Chondrocyte (in vitro differentiated cells): ENCODE results near the gene GREB1L. TPM values are rescaled to one million over a fixed set of nuclear protein-coding genes. Genes with fewer than 3 reads are reported as not detected.

Source experiments
- DNase-seq: peaks from one replicate; pipeline ENCODE4 v3.0.0; 2021; ENCODE audit warnings: mixed read lengths, low spot score
- H3K27ac Mint-ChIP-seq: one replicate; pipeline ENCODE4 v1.8.0; 2021; ENCODE audit warnings: mild to moderate bottlenecking, moderate library complexity, mixed read lengths; ENCODE audit not compliant: unreplicated experiment
- H3K27me3 Mint-ChIP-seq: 2 replicates; pipeline ENCODE4 v1.8.0; 2021; ENCODE audit warnings: low read depth, mixed read lengths
- H3K36me3 Mint-ChIP-seq: 2 replicates; pipeline ENCODE4 v1.8.0; 2021; ENCODE audit warnings: low read depth, mixed read lengths
- H3K4me1 Mint-ChIP-seq: 2 replicates; pipeline ENCODE4 v1.8.0; 2021; ENCODE audit warnings: low read depth, mild to moderate bottlenecking, mixed read lengths
- H3K4me3 Mint-ChIP-seq: one replicate; pipeline ENCODE4 v1.8.0; 2021; ENCODE audit warnings: mild to moderate bottlenecking, moderate library complexity, mixed read lengths; ENCODE audit not compliant: unreplicated experiment
- H3K9me3 Mint-ChIP-seq: 2 replicates; pipeline ENCODE4 v1.8.0; 2021; ENCODE audit warnings: low read depth, mixed read lengths
- total RNA-seq: library from RNA; stranded (reverse); gene quantifications from 3 replicates; pipeline ENCODE4 v1.2.1, GENCODE V29; 2021
- TF ChIP-seq, protein P1 (sequence below): fragments of 200-600 bp; sonication (generic); IDR thresholded peaks from 2 replicates; pipeline ENCODE4 v1.5.0; 2021; ENCODE audit warnings: antibody characterized with exemption, mild to moderate bottlenecking, moderate library complexity

GREB1L gene
- total RNA-seq, 1 donor from 2014 or later = 2.4 TPM

DNA sequence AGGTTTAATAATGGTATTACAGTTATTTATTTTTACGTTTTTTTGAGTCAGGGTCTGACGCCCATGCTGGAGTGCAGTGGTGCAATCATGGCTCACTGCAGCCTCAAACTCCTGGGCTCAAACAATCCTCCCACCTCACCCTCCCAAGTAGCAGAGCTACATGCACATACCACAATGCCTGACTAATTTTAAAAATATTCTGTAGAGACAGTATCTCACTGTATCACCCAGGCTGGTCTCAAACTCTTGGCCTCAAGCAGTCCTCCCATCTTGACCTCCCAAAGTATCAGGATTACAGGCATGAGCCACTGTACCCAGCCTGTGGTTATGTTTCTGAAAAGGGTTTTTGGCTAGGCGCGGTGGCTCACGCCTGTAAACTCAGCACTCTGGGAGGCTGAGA lies 237.7 kb downstream of the GREB1L start:
- Mint-ChIP-seq H3K9me3 (no peaks in the 10 kb centered on the region), H3K36me3 (no peaks in the 10 kb centered on the region), H3K4me3 (no peak overlapping the region), H3K4me1 (peaks cover under 1% of the 10 kb centered on the region), H3K27me3 (no peaks in the 10 kb centered on the region), H3K27ac (no peak overlapping the region)
- DNase-seq = no peak
- TF ChIP-seq, protein P1, sequence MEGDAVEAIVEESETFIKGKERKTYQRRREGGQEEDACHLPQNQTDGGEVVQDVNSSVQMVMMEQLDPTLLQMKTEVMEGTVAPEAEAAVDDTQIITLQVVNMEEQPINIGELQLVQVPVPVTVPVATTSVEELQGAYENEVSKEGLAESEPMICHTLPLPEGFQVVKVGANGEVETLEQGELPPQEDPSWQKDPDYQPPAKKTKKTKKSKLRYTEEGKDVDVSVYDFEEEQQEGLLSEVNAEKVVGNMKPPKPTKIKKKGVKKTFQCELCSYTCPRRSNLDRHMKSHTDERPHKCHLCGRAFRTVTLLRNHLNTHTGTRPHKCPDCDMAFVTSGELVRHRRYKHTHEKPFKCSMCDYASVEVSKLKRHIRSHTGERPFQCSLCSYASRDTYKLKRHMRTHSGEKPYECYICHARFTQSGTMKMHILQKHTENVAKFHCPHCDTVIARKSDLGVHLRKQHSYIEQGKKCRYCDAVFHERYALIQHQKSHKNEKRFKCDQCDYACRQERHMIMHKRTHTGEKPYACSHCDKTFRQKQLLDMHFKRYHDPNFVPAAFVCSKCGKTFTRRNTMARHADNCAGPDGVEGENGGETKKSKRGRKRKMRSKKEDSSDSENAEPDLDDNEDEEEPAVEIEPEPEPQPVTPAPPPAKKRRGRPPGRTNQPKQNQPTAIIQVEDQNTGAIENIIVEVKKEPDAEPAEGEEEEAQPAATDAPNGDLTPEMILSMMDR = no peak

DNA sequence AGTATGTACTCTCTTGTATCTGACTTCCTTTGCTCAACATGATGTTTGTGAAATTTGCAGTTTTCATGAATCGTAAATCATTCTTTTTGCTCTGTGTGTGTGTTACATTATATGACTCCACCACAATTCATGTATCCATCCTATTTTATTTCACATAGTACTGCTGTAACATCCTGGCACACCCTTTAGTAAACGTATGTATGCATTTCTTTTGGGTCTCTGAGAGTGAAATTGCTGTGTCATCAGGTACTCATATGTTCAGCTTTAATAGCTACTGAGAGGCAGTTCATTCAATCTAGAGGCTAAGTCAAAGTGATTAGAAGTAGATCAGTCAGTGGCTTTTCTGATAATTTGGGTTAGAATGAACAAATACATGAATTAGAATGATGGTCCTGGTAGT lies 239.7 kb downstream of the GREB1L start:
- Mint-ChIP-seq H3K27me3 (no peaks in the 10 kb centered on the region), H3K9me3 (no peaks in the 10 kb centered on the region), H3K4me1 (peaks cover 10% of the 10 kb centered on the region), H3K27ac (no peak overlapping the region), H3K4me3 (no peak overlapping the region), H3K36me3 (no peaks in the 10 kb centered on the region)
- TF ChIP-seq, protein P1 = no peak
- DNase-seq = no peak

DNA sequence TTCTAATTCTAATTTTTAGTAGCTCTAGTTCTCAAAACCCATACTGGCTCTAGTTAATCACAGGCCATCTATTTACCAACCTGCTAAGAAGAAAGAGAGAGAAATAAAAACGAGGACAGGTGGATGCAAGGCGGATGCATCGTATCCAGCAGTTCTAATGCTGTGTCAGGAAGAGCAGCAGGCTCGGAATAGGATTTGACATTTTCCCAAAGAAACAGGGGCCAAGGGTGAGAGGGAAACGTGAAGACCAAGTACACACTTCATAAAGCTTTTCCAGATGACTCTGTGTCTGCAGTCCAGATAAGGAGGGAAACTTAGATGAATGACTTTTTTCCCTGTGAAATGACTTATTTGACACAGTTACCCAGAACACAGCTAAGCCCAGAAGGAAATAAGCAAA lies 241.0 kb downstream of the GREB1L start:
- Mint-ChIP-seq H3K4me3 (no peak overlapping the region), H3K9me3 (no peaks in the 10 kb centered on the region), H3K27me3 (no peaks in the 10 kb centered on the region), H3K4me1 (peaks cover 10% of the 10 kb centered on the region), H3K36me3 (no peaks in the 10 kb centered on the region), H3K27ac (no peak overlapping the region)
- TF ChIP-seq, protein P1 = no peak
- DNase-seq = no peak

DNA sequence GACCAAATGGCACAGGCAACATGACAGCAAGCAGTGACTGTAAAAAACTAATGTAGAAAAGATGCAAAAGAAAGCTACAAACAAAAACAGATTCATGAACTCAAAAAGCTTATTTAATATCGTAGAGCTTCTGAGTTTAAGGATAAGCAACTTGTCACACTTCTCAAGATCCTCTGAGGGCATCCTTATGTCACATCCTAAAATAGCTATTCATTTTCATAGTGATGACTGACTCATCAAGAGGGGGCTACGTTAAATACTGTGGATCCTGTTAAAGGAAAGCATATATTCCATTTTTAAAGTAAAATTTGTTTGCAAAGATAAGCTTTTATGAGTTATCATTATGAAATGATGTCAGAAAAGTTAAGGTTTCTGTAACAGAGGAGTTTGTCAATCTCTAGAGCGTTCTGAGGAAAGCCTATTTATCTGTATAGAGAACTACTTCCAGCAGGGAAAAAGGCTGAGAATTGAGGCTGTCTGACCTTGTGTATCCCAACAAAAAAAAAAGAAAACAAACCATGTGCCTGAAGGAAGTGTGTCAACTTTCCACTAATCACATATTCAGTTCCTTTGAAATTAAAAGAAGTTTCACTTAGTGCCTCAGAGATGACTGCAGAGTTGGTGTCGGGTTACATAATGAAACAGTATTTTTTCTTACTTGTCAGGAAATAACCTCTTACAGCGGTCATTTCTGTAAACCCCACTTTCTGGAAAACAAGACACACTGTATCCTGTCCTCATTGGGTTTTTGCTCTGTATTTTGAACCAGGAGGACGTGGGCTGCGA lies 243.0 kb downstream of the GREB1L start:
- Mint-ChIP-seq H3K9me3 (no peaks in the 10 kb centered on the region), H3K4me1 (peaks cover 10% of the 10 kb centered on the region), H3K4me3 (no peak overlapping the region), H3K36me3 (no peaks in the 10 kb centered on the region), H3K27me3 (no peaks in the 10 kb centered on the region), H3K27ac (peak overlapping the region; percentile 14)
- DNase-seq = no peak
- TF ChIP-seq, protein P1 = no peak

DNA sequence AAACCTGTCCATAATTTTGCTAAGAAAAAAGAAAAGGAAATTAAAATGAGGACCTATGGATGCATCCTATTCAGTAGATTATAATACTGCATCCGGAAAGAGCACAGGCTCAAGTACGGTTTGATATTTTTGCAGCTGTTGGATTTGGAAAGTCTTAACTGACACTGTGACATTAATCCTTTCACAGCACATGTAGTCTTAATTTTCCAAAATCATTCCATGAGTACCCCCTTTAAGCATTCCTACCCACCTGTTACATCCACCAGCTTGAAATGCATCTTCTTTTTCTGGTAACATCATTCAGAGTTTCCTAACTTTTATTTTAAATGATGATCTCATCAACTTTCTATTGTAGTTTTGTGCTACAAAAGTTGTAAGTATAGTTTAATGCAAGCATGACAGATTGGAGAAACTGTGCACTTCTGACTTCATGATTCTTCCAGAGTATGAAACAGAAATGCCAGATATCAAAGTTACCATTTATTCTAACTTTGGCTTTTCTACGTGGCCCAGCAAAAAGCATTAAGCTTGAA lies 244.9 kb downstream of the GREB1L start:
- DNase-seq = no peak
- peaks cover 16% of the 10 kb centered on the region for H3K4me1 Mint-ChIP-seq
- H3K36me3 Mint-ChIP-seq = no peaks in the 10 kb centered on the region
- TF ChIP-seq, protein P1 = no peak
- H3K4me3 Mint-ChIP-seq = no peak overlapping the region
- no peaks in the 10 kb centered on the region for H3K27me3 Mint-ChIP-seq
- no peaks in the 10 kb centered on the region for H3K9me3 Mint-ChIP-seq
- H3K27ac Mint-ChIP-seq = no peak overlapping the region
